Keratinocyte (primary cell): Measurements from ENCODE around the gene PNKD. TPM values are rescaled to one million over a fixed set of nuclear protein-coding genes. Genes with fewer than 3 reads are reported as not detected.
A peak's percentile ranks its signal among the peaks of the same experiment; 100 is the strongest.

Experiments used
- DNase-seq: peaks from one replicate; pipeline ENCODE4 v3.0.0-alpha.2; 2011; ENCODE audit warnings: low read depth, missing footprints, low spot score
- FAIRE-seq: peaks from 2 replicates; lab custom pipeline; 2011; peaks lifted over from hg19 to GRCh38; lab: Jason Lieb, UNC
- H2AFZ ChIP-seq: 2 replicates; pipeline ENCODE4 v1.6.0; 2012; ENCODE audit warnings: low read length, control low read depth, inconsistent platforms; ENCODE audit not compliant: control insufficient read depth
- H3K27ac ChIP-seq: 2 replicates; pipeline ENCODE4 v1.5.1; 2011; ENCODE audit warnings: low read length; ENCODE audit not compliant: control insufficient read depth, insufficient read depth
- H3K27me3 ChIP-seq: 3 replicates; pipeline ENCODE4 v1.6.0; 2011; ENCODE audit warnings: low read length; ENCODE audit not compliant: control insufficient read depth, insufficient read depth; ENCODE audit errors: extremely low read depth
- H3K36me3 ChIP-seq, 2 experiments: 2 replicates in 1 of 2; 3 replicates in 1 of 2; pipeline ENCODE4 v1.5.1; 2011; ENCODE audit warnings: low read length in 2 of 2, mild to moderate bottlenecking in 1 of 2; ENCODE audit not compliant: control insufficient read depth in 2 of 2, insufficient read depth in 2 of 2; ENCODE audit errors: extremely low read depth in 1 of 2
- H3K4me1 ChIP-seq: 3 replicates; pipeline ENCODE4 v1.5.1; 2011; ENCODE audit warnings: low read length; ENCODE audit not compliant: control insufficient read depth, insufficient read depth; ENCODE audit errors: extremely low read depth
- H3K4me2 ChIP-seq: 3 replicates; pipeline ENCODE4 v1.6.0; 2011; ENCODE audit warnings: low read depth, low read length; ENCODE audit not compliant: control insufficient read depth, insufficient read depth; ENCODE audit errors: extremely low read depth
- H3K4me3 ChIP-seq, 3 experiments: fragments of 200-600 bp in 1 of 3; sonication (generic) in 1 of 3; 2 replicates in 2 of 3; 3 replicates in 1 of 3; pipeline ENCODE4 v1.5.1; 2011 to 2016; ENCODE audit warnings: low read length in 3 of 3, mild to moderate bottlenecking in 3 of 3, control low read depth in 2 of 3, inconsistent platforms in 1 of 3, low read depth in 1 of 3, mixed read lengths in 1 of 3, mixed run types in 1 of 3, moderate library complexity in 1 of 3; ENCODE audit not compliant: control insufficient read depth in 2 of 3, insufficient read depth in 2 of 3; ENCODE audit errors: extremely low read depth in 1 of 3
- H3K79me2 ChIP-seq: 2 replicates; pipeline ENCODE4 v1.6.0; 2012; ENCODE audit warnings: low read length; ENCODE audit not compliant: control insufficient read depth, insufficient read depth
- H3K9ac ChIP-seq: 3 replicates; pipeline ENCODE4 v1.6.0; 2011; ENCODE audit warnings: low read length; ENCODE audit not compliant: control insufficient read depth, insufficient read depth; ENCODE audit errors: extremely low read depth
- H3K9me1 ChIP-seq: 3 replicates; pipeline ENCODE4 v1.6.0; 2011; ENCODE audit warnings: low read length; ENCODE audit not compliant: control insufficient read depth, insufficient read depth; ENCODE audit errors: extremely low read depth
- H3K9me3 ChIP-seq: 2 replicates; pipeline ENCODE4 v1.5.1; 2012; ENCODE audit warnings: low read depth, low read length; ENCODE audit not compliant: control insufficient read depth
- H4K20me1 ChIP-seq: 3 replicates; pipeline ENCODE4 v1.6.0; 2011; ENCODE audit warnings: low read length; ENCODE audit not compliant: control insufficient read depth, insufficient read depth; ENCODE audit errors: extremely low read depth
- CTCF ChIP-seq, 3 experiments: IDR thresholded peaks in 1 of 3; conservative IDR thresholded peaks in 1 of 3; optimal IDR thresholded peaks in 1 of 3; 2 replicates in 2 of 3; 3 replicates in 1 of 3; pipeline versions ENCODE3 to v1.5.1; 2011; ENCODE audit warnings: low read length in 3 of 3, mild to moderate bottlenecking in 3 of 3, moderate library complexity in 2 of 3, control low read depth in 1 of 3, inconsistent platforms in 1 of 3; ENCODE audit not compliant: insufficient read depth in 2 of 3; ENCODE audit errors: extremely low read depth in 1 of 3
- EZH2 ChIP-seq: IDR thresholded peaks from one replicate; pipeline ENCODE4 v1.6.1; 2012; ENCODE audit warnings: inconsistent platforms, mild to moderate bottlenecking, low read length, moderate library complexity
- dilution Hi-C: fragments of 300-500 bp; cut with MboI; formaldehyde crosslinking; loops from one replicate; pipeline ENCODE4 v1.7.0; 2020; ENCODE audit warnings: low sequenced_read_pairs; ENCODE audit not compliant: extremely low pct_ligation_motif_present
- polyA plus RNA-seq, 5 experiments: library from polyadenylated mRNA; depleted of rRNA in 3 of 5; stranded (reverse) in 3 of 5; stranded (forward) in 1 of 5; unstranded in 1 of 5; fragments of >200 nt; gene quantifications; 1 replicate in 1 of 5; 2 replicates in 3 of 5; 3 replicates in 1 of 5; pipeline versions ENCODE4 v1.2.1 to v1.2.3, GENCODE V29; 2011 to 2012; ENCODE audit warnings: missing spikeins in 2 of 5, low read depth in 1 of 5, low replicate concordance in 1 of 5

The PNKD gene
- polyA plus RNA-seq, 1 donor (not counting 4 experiments of a cell fraction or from before 2014, with no cell fraction given) = 22.8 TPM

- peaks cover 88% of the 10 kb centered on the region for H3K79me2 ChIP-seq
- H3K4me3 ChIP-seq = no peak overlapping the region
- no peaks in the 10 kb centered on the region for H3K27me3 ChIP-seq
- H4K20me1 ChIP-seq = peaks cover 47% of the 10 kb centered on the region
- H3K4me1 ChIP-seq = peaks cover 51% of the 10 kb centered on the region
- no peaks in the 10 kb centered on the region for H3K9me3 ChIP-seq
- peak overlapping the region; percentile 52 for H3K4me2 ChIP-seq
- dilution Hi-C loops = no loop called here
- peak overlapping the region; percentile 74 for H3K27ac ChIP-seq
- DNase-seq (no peak), FAIRE-seq (peak; percentile 29)
- TF ChIP-seq CTCF (optimal IDR thresholded peaks at IDR 0.05 in 1 of 3, IDR thresholded peaks at IDR 0.05 in 1 of 3, conservative IDR thresholded peaks at IDR 0.05 in 1 of 3; ENCODE audit: extremely low read depth in 1 of 3, insufficient read depth in 2 of 3, low read length in 3 of 3) (no peak), EZH2 (no peak)
- peaks cover 48 to 49% of the 10 kb centered on the region in 2 experiments for H3K36me3 ChIP-seq
- H3K9ac ChIP-seq = peak overlapping the region; percentile 69
- no peaks in the 10 kb centered on the region for H3K9me1 ChIP-seq
- H2AFZ ChIP-seq = no peak overlapping the region
Measured at GRCh38 chr2:218282173-218282991, 12.1 kb downstream of the PNKD start.

- peaks cover 66% of the 10 kb centered on the region for H3K4me1 ChIP-seq
- peaks cover 30 to 37% of the 10 kb centered on the region in 2 experiments for H3K36me3 ChIP-seq
- DNase-seq = no peak
Measured at GRCh38 chr2:218284106-218284811, 13.9 kb downstream of the PNKD start.

More at GRCh38 chr2:218284106-218284811, 13.9 kb downstream of the PNKD start:
- Histone ChIP-seq H4K20me1 (peaks cover 37% of the 10 kb centered on the region), H3K27ac (peak overlapping the region; percentile 99), H3K9ac (peak overlapping the region; percentile 87), H2AFZ (no peak overlapping the region), H3K9me1 (no peaks in the 10 kb centered on the region), H3K4me2 (peak overlapping the region; percentile 96), H3K9me3 (no peaks in the 10 kb centered on the region), H3K79me2 (peaks cover 85% of the 10 kb centered on the region), H3K4me3 (peak overlapping the region in 2 of 3 experiments; percentile 12 to 18), H3K27me3 (no peaks in the 10 kb centered on the region)
- dilution Hi-C loops = no loop called here
- TF ChIP-seq CTCF (optimal IDR thresholded peaks at IDR 0.05 in 1 of 3, IDR thresholded peaks at IDR 0.05 in 1 of 3, conservative IDR thresholded peaks at IDR 0.05 in 1 of 3; ENCODE audit: extremely low read depth in 1 of 3, insufficient read depth in 2 of 3, low read length in 3 of 3) (no peak), EZH2 (no peak)
- FAIRE-seq = peak; percentile 91
